IMR-90 (cell line): Measurements from ENCODE around the gene ZNF519. TPM values are rescaled to one million over a fixed set of nuclear protein-coding genes. Genes with fewer than 3 reads are reported as not detected.

Experiments used
- ATAC-seq: fragments of 200-7000 bp; cut with Tn5 transposase; 2 replicates; pipeline ENCODE4 v1.9.1; 2020; ENCODE audit warnings: low read depth, mild to moderate bottlenecking, moderate library complexity
- BruUV-seq: library from RNA; stranded (reverse); fragments of 400-500 nt; replicated peaks from 2 replicates; lab custom pipeline; 2021; lab: Mats Ljungman, UMichigan
- CTCF ChIA-PET: fragments of 300-600 bp; formaldehyde crosslinking; extraction: SDS; loops from one replicate; lab custom pipeline; 2021; ENCODE audit warnings: antibody characterized with exemption; lab: Yijun Ruan, JAX
- POLR2A ChIA-PET: fragments of 300-600 bp; sonication (Branson Sonifier 250); formaldehyde crosslinking; loops from one replicate; lab custom pipeline; 2022; ENCODE audit warnings: antibody characterized with exemption; ENCODE audit not compliant: unreplicated experiment; lab: Charles Lee
- DNase-seq: peaks from one replicate; pipeline ENCODE4 v3.0.0; 2013
- H2AFZ ChIP-seq: replicated peaks from 2 replicates; pipeline ENCODE3; 2013; ENCODE audit warnings: low read length, mild to moderate bottlenecking; ENCODE audit not compliant: poor library complexity
- H2AK5ac ChIP-seq: 2 replicates; pipeline ENCODE4 v1.6.1; 2013; ENCODE audit warnings: low read depth, low read length, inconsistent platforms
- H2AK9ac ChIP-seq: replicated peaks from 2 replicates; pipeline ENCODE3; 2013; ENCODE audit warnings: mild to moderate bottlenecking, low read depth, low read length, moderate library complexity; ENCODE audit not compliant: poor library complexity
- H2BK120ac ChIP-seq: 2 replicates; pipeline ENCODE4 v1.6.1; 2013; ENCODE audit warnings: low read depth, low read length, inconsistent platforms
- H2BK15ac ChIP-seq: 3 replicates; pipeline ENCODE4 v1.6.1; 2013; ENCODE audit warnings: low read depth, low read length, inconsistent platforms
- H2BK20ac ChIP-seq: 2 replicates; pipeline ENCODE4 v1.6.1; 2013; ENCODE audit warnings: low read depth, mild to moderate bottlenecking, inconsistent platforms, low read length, moderate library complexity
- H2BK5ac ChIP-seq: 2 replicates; pipeline ENCODE4 v1.6.1; 2013; ENCODE audit warnings: mild to moderate bottlenecking, low read depth, low read length, inconsistent platforms; ENCODE audit not compliant: poor library complexity, severe bottlenecking
- H3K14ac ChIP-seq: replicated peaks from 2 replicates; pipeline ENCODE4 v1.6.1; 2013; ENCODE audit warnings: low read depth, low read length, inconsistent platforms
- H3K18ac ChIP-seq: 2 replicates; pipeline ENCODE4 v1.6.1; 2013; ENCODE audit warnings: low read depth, low read length, control low read depth
- H3K23ac ChIP-seq: 2 replicates; pipeline ENCODE4 v1.6.1; 2013; ENCODE audit warnings: low read depth, low read length, inconsistent platforms
- H3K27ac ChIP-seq: 2 replicates; pipeline ENCODE4 v1.5.1; 2013; ENCODE audit warnings: mild to moderate bottlenecking, control low read depth, low read length; ENCODE audit not compliant: insufficient read depth
- H3K27me3 ChIP-seq: 2 replicates; pipeline ENCODE4 v1.6.1; 2013; ENCODE audit warnings: low read length; ENCODE audit not compliant: control insufficient read depth, insufficient read depth
- H3K36me3 ChIP-seq: 2 replicates; pipeline ENCODE4 v1.6.1; 2013; ENCODE audit warnings: low read length, mixed read lengths; ENCODE audit not compliant: control insufficient read depth, insufficient read depth
- H3K4ac ChIP-seq: 2 replicates; pipeline ENCODE4 v1.6.1; 2013; ENCODE audit warnings: low read depth, low read length, inconsistent platforms
- H3K4me1 ChIP-seq: 2 replicates; pipeline ENCODE4 v1.6.1; 2013; ENCODE audit warnings: low read length, mixed read lengths; ENCODE audit not compliant: control insufficient read depth, insufficient read depth
- H3K4me2 ChIP-seq: 2 replicates; pipeline ENCODE4 v1.6.1; 2013; ENCODE audit warnings: low read depth, mild to moderate bottlenecking, control low read depth, low read length, moderate library complexity
- H3K4me3 ChIP-seq: 2 replicates; pipeline ENCODE4 v1.5.1; 2013; ENCODE audit warnings: low read depth, mild to moderate bottlenecking, control low read depth, low read length, moderate library complexity; ENCODE audit not compliant: insufficient read depth
- H3K56ac ChIP-seq: 2 replicates; pipeline ENCODE4 v1.6.1; 2013; ENCODE audit warnings: low read length, inconsistent platforms; ENCODE audit not compliant: insufficient read depth; ENCODE audit errors: extremely low read depth
- H3K79me1 ChIP-seq, 2 experiments: 2 replicates each; pipeline ENCODE4 v1.6.1; 2013; ENCODE audit warnings: low read length in 2 of 2, inconsistent platforms in 1 of 2, low read depth in 1 of 2
- H3K9ac ChIP-seq: 2 replicates; pipeline ENCODE4 v1.6.1; 2013; ENCODE audit warnings: low read depth, low read length, control low read depth
- H3K9me1 ChIP-seq: 2 replicates; pipeline ENCODE4 v1.6.1; 2013; ENCODE audit warnings: low read length, inconsistent platforms; ENCODE audit not compliant: insufficient read depth
- H3K9me3 ChIP-seq: 2 replicates; pipeline ENCODE4 v1.6.1; 2013; ENCODE audit warnings: low read length; ENCODE audit not compliant: control insufficient read depth, insufficient read depth
- H4K20me1 ChIP-seq: 2 replicates; pipeline ENCODE4 v1.6.1; 2013; ENCODE audit warnings: low read length, inconsistent platforms; ENCODE audit not compliant: insufficient read depth
- H4K5ac ChIP-seq: 2 replicates; pipeline ENCODE4 v1.6.1; 2013; ENCODE audit warnings: mild to moderate bottlenecking, low read depth, low read length, control low read depth
- H4K8ac ChIP-seq, 2 experiments: 2 replicates each; pipeline ENCODE4 v1.6.1; 2013; ENCODE audit warnings: low read depth in 2 of 2, low read length in 2 of 2, control low read depth in 1 of 2, inconsistent platforms in 1 of 2
- H4K91ac ChIP-seq: 2 replicates; pipeline ENCODE4 v1.6.1; 2013; ENCODE audit warnings: low read depth, low read length, inconsistent platforms; ENCODE audit not compliant: insufficient read depth
- CEBPB ChIP-seq: IDR thresholded peaks from 2 replicates; pipeline ENCODE4 v1.6.1; 2012; ENCODE audit warnings: low read depth, low read length, improper control_type of control experiment
- MAZ ChIP-seq: IDR thresholded peaks from 2 replicates; pipeline ENCODE4 v1.6.1; 2012; ENCODE audit warnings: low read depth, mild to moderate bottlenecking, low read length, improper control_type of control experiment, moderate library complexity, borderline replicate concordance
- MXI1 ChIP-seq: IDR thresholded peaks from 2 replicates; pipeline ENCODE4 v1.6.1; 2012; ENCODE audit warnings: low read depth, mild to moderate bottlenecking, low read length, moderate library complexity, borderline replicate concordance
- POLR2A ChIP-seq: IDR thresholded peaks from 2 replicates; pipeline ENCODE4 v1.6.1; 2012; ENCODE audit warnings: mild to moderate bottlenecking, low read depth, low read length
- RAD21 ChIP-seq: IDR thresholded peaks from 2 replicates; pipeline ENCODE4 v1.6.1; 2012; ENCODE audit warnings: low read length, improper control_type of control experiment
- WGBS, 2 experiments: methylation state at CpG; one replicate each; pipeline versions ENCODE4 v1.1.5 to v1.1.7; 2013; ENCODE audit warnings: missing lambda C conversion rate in 2 of 2; ENCODE audit not compliant: insufficient read length in 1 of 2; ENCODE audit errors: extremely low coverage in 2 of 2; 5-methylcytosine and 5-hydroxymethylcytosine counted together
- dilution Hi-C: fragments of 300-500 bp; cut with HindIII; formaldehyde crosslinking; loops from one replicate; pipeline ENCODE4 v1.14.3; 2018; ENCODE audit warnings: low sequenced_read_pairs; ENCODE audit not compliant: unreplicated experiment
- in situ Hi-C: fragments of 300-500 bp; cut with MboI; formaldehyde crosslinking; loops from 3 replicates; pipeline ENCODE4 v1.14.3; 2019; ENCODE audit warnings: low sequenced_read_pairs, inconsistent platforms, mixed read lengths
- intact Hi-C: fragments of 100-400 bp; cut with micrococcal nuclease; formaldehyde crosslinking; loops from 2 replicates; pipeline ENCODE4 v1.10.0; 2022
- polyA plus RNA-seq, 3 experiments: library from polyadenylated mRNA; depleted of rRNA; stranded (reverse); fragments of >200 nt; gene quantifications; 2 replicates each; pipeline ENCODE4 v1.2.3, GENCODE V29; 2012; ENCODE audit warnings: low replicate concordance in 1 of 3
- total RNA-seq: library from RNA; depleted of rRNA; stranded (reverse); fragments of >200 nt; gene quantifications from 2 replicates; pipeline ENCODE4 v1.2.3, GENCODE V29; 2012
- TF ChIP-seq, protein P1 (sequence below): fragments of 150-350 bp; IDR thresholded peaks from 2 replicates; pipeline ENCODE4 v1.6.1; 2016; ENCODE audit warnings: low read depth, mild to moderate bottlenecking, low read length, moderate library complexity, borderline replicate concordance
- TF ChIP-seq, protein P2 (sequence below): conservative IDR thresholded peaks from 2 replicates; pipeline ENCODE4 v1.5.1; 2012; ENCODE audit warnings: mild to moderate bottlenecking, low read depth, low read length, improper control_type of control experiment
- TF ChIP-seq, protein P3 (sequence below): fragments of 150-350 bp; IDR thresholded peaks from 2 replicates; pipeline ENCODE4 v1.6.1; 2017; ENCODE audit warnings: mild to moderate bottlenecking, antibody characterized with exemption, low read length, low read depth

Gene ZNF519
- total and polyA plus RNA-seq, 2 of the 4 experiments (the other 2 are of a cell fraction): 2.3 to 4.7 TPM

GRCh38 chr18:14179306-14179705, 47.1 kb upstream of the ZNF519 start:
- no peak for TF ChIP-seq MAZ
- no peak for TF ChIP-seq RAD21
- no peak for TF ChIP-seq MXI1
- no peak for TF ChIP-seq CEBPB
- TF ChIP-seq, protein P1, sequence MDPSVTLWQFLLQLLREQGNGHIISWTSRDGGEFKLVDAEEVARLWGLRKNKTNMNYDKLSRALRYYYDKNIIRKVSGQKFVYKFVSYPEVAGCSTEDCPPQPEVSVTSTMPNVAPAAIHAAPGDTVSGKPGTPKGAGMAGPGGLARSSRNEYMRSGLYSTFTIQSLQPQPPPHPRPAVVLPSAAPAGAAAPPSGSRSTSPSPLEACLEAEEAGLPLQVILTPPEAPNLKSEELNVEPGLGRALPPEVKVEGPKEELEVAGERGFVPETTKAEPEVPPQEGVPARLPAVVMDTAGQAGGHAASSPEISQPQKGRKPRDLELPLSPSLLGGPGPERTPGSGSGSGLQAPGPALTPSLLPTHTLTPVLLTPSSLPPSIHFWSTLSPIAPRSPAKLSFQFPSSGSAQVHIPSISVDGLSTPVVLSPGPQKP: no peak
- TF ChIP-seq POLR2A: no peak
- TF ChIP-seq, protein P2, sequence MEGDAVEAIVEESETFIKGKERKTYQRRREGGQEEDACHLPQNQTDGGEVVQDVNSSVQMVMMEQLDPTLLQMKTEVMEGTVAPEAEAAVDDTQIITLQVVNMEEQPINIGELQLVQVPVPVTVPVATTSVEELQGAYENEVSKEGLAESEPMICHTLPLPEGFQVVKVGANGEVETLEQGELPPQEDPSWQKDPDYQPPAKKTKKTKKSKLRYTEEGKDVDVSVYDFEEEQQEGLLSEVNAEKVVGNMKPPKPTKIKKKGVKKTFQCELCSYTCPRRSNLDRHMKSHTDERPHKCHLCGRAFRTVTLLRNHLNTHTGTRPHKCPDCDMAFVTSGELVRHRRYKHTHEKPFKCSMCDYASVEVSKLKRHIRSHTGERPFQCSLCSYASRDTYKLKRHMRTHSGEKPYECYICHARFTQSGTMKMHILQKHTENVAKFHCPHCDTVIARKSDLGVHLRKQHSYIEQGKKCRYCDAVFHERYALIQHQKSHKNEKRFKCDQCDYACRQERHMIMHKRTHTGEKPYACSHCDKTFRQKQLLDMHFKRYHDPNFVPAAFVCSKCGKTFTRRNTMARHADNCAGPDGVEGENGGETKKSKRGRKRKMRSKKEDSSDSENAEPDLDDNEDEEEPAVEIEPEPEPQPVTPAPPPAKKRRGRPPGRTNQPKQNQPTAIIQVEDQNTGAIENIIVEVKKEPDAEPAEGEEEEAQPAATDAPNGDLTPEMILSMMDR: no peak
- TF ChIP-seq, protein P3, sequence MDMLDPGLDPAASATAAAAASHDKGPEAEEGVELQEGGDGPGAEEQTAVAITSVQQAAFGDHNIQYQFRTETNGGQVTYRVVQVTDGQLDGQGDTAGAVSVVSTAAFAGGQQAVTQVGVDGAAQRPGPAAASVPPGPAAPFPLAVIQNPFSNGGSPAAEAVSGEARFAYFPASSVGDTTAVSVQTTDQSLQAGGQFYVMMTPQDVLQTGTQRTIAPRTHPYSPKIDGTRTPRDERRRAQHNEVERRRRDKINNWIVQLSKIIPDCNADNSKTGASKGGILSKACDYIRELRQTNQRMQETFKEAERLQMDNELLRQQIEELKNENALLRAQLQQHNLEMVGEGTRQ: no peak
- no peak for ATAC-seq
- H3K4me3 ChIP-seq: 0 out of 2 replicates have a peak overlapping the region, but pooled peaks have one; percentile 7
- H3K27me3 ChIP-seq: no peaks in the 10 kb centered on the region
- H3K14ac ChIP-seq: no peak overlapping the region
- no peak overlapping the region for H3K4me2 ChIP-seq
- no peak overlapping the region for H4K91ac ChIP-seq
- CTCF ChIA-PET: no interaction called here
- no peak overlapping the region for H3K18ac ChIP-seq
- no peaks in the 10 kb centered on the region for H3K9me1 ChIP-seq
- H2AK9ac ChIP-seq: no peak overlapping the region
- no peak overlapping the region for H3K27ac ChIP-seq
- H4K8ac ChIP-seq: no peak overlapping the region
- no peaks in the 10 kb centered on the region for H3K36me3 ChIP-seq
- intact Hi-C loops (no loop called here), in situ Hi-C loops (no loop called here), dilution Hi-C loops (no loop called here)
- no peak overlapping the region for H3K9ac ChIP-seq
- no peak overlapping the region for H3K56ac ChIP-seq
- POLR2A ChIA-PET: no interaction called here
- no peaks in the 10 kb centered on the region for H3K79me1 ChIP-seq
- H4K20me1 ChIP-seq: no peaks in the 10 kb centered on the region
- DNase-seq: no peak
- no peak overlapping the region for H2BK15ac ChIP-seq
- H2AFZ ChIP-seq: no peak overlapping the region
- no peak overlapping the region for H4K5ac ChIP-seq
- H2BK20ac ChIP-seq: no peak overlapping the region
- H3K4me1 ChIP-seq: no peaks in the 10 kb centered on the region
- no CpG with 5 or more reads among the region's 28 CpGs for WGBS, 2 experiments
- no peak overlapping the region for H2BK5ac ChIP-seq
- H3K9me3 ChIP-seq: peaks cover 3% of the 10 kb centered on the region; the same call in 1 of the 2 replicates
- H2BK120ac ChIP-seq: no peak overlapping the region
- no peak overlapping the region for H2AK5ac ChIP-seq
- no peak overlapping the region for H3K4ac ChIP-seq
- BruUV-seq: no TSS peak
- no peak overlapping the region for H3K23ac ChIP-seq
